GM21515 (cell line): ENCODE measurements around the gene PRXL2A.
"Not testable (repeated sequence)": the region's sequence is repeated elsewhere in the genome, so short reads cannot be mapped to it uniquely, and the experiment has no call there.

Experiments
- ATAC-seq: cut with Tn5 transposase; IDR thresholded peaks from one replicate; pipeline ENCODE4 v1.9.1; 2021; ENCODE audit not compliant: unreplicated experiment

PRXL2A gene

GRCh38 chr10:80473692-80474596 is 65.6 kb downstream of the PRXL2A start:
- no peak for ATAC-seq

GRCh38 chr10:80474597-80474910 is 66.2 kb downstream of the PRXL2A start:
- no peak for ATAC-seq

- no peak for ATAC-seq
These were observed 66.6 kb downstream of the PRXL2A start for GRCh38 chr10:80474941-80475340.

- not testable (repeated sequence) for ATAC-seq
These were observed 67.3 kb downstream of the PRXL2A start for GRCh38 chr10:80475641-80476040.

- no peak for ATAC-seq
These were observed 68.3 kb downstream of the PRXL2A start for GRCh38 chr10:80476685-80477084.

- no peak for ATAC-seq
These were observed 69.5 kb downstream of the PRXL2A start for GRCh38 chr10:80477813-80478212.

- ATAC-seq, result not testable (repeated sequence)
These were observed 72.0 kb downstream of the PRXL2A start for GRCh38 chr10:80480373-80480772.

- no peak for ATAC-seq
These were observed 72.5 kb downstream of the PRXL2A start for GRCh38 chr10:80480852-80481251.

- ATAC-seq, result no peak
These were observed 75.9 kb downstream of the PRXL2A start for GRCh38 chr10:80484243-80484642.

GRCh38 chr10:80484676-80485075 is 76.3 kb downstream of the PRXL2A start:
- no peak for ATAC-seq

GRCh38 chr10:80485076-80485945 is 77.0 kb downstream of the PRXL2A start:
- ATAC-seq, result no peak

GRCh38 chr10:80485946-80486764 is 77.8 kb downstream of the PRXL2A start:
- no peak for ATAC-seq
